Smooth muscle cell (in vitro differentiated cells): ENCODE results near the gene ZSCAN12. TPM values are rescaled to one million over a fixed set of nuclear protein-coding genes. Genes with fewer than 3 reads are reported as not detected.

Experiments used
- DNase-seq: peaks from one replicate; lab custom pipeline; 2025; ENCODE audit not compliant: unreplicated experiment; lab: John Stamatoyannopoulos, UW
- H2AFZ ChIP-seq: fragments of 200-600 bp; sonication (generic); 2 replicates; pipeline ENCODE4 v1.6.0; 2016; ENCODE audit warnings: antibody characterized with exemption, low read depth, mild to moderate bottlenecking
- H3F3A ChIP-seq: fragments of 200-600 bp; sonication (generic); 2 replicates; pipeline ENCODE4 v1.6.0; 2017; ENCODE audit warnings: antibody characterized with exemption, low read depth
- H3K27ac ChIP-seq: fragments of 200-600 bp; sonication (generic); 2 replicates; pipeline ENCODE4 v1.5.1; 2016; ENCODE audit warnings: low read depth, mild to moderate bottlenecking
- H3K27me3 ChIP-seq: fragments of 200-600 bp; sonication (generic); 2 replicates; pipeline ENCODE4 v1.6.1; 2016; ENCODE audit warnings: low read depth, mild to moderate bottlenecking
- H3K36me3 ChIP-seq: fragments of 200-600 bp; sonication (generic); 2 replicates; pipeline ENCODE4 v1.5.1; 2016; ENCODE audit warnings: low read depth
- H3K4me1 ChIP-seq: fragments of 200-600 bp; sonication (generic); 2 replicates; pipeline ENCODE4 v1.5.1; 2016; ENCODE audit warnings: low read depth
- H3K4me2 ChIP-seq: fragments of 200-600 bp; sonication (generic); 2 replicates; pipeline ENCODE4 v1.6.0; 2016; ENCODE audit warnings: mild to moderate bottlenecking
- H3K4me3 ChIP-seq: fragments of 200-600 bp; sonication (generic); 2 replicates; pipeline ENCODE4 v1.5.1; 2016; ENCODE audit warnings: mild to moderate bottlenecking
- H3K79me2 ChIP-seq: fragments of 200-600 bp; sonication (generic); 2 replicates; pipeline ENCODE4 v1.6.0; 2016; ENCODE audit warnings: low read depth, mild to moderate bottlenecking
- H3K9ac ChIP-seq: fragments of 200-600 bp; sonication (generic); 2 replicates; pipeline ENCODE4 v1.6.0; 2016; ENCODE audit warnings: low read depth
- H3K9me3 ChIP-seq: fragments of 200-600 bp; sonication (generic); replicated peaks from 2 replicates; pipeline ENCODE4 v1.5.1; 2016; ENCODE audit warnings: low read depth
- H4K20me1 ChIP-seq: fragments of 200-600 bp; sonication (generic); 2 replicates; pipeline ENCODE4 v1.6.0; 2016; ENCODE audit warnings: low read depth
- WGBS: methylation state at CpG from one replicate; pipeline ENCODE4 v1.1.7; 2016; ENCODE audit warnings: low lambda C conversion rate; 5-methylcytosine and 5-hydroxymethylcytosine counted together
- polyA plus RNA-seq: library from polyadenylated mRNA; unstranded; fragments of >200 nt; fragmentation: Nextera tagmentation; extraction: Ambion mirVana; gene quantifications from 2 replicates; pipeline ENCODE4 v1.2.1, GENCODE V29; 2016
- total RNA-seq: library from RNA; depleted of rRNA; stranded (reverse); fragments of >200 nt; gene quantifications from 2 replicates; pipeline ENCODE4 v1.2.3, GENCODE V29; 2014
- TF ChIP-seq, protein P1 (sequence below): fragments of 200-600 bp; sonication (generic); IDR thresholded peaks from 2 replicates; pipeline ENCODE4 v1.5.1; 2017; ENCODE audit warnings: borderline replicate concordance, mild to moderate bottlenecking, antibody characterized with exemption; ENCODE audit not compliant: insufficient read depth, poor library complexity, severe bottlenecking

ZSCAN12 gene
- total and polyA plus RNA-seq, 2 experiments from 2014 or later = 1.3 to 6.8 TPM

DNA sequence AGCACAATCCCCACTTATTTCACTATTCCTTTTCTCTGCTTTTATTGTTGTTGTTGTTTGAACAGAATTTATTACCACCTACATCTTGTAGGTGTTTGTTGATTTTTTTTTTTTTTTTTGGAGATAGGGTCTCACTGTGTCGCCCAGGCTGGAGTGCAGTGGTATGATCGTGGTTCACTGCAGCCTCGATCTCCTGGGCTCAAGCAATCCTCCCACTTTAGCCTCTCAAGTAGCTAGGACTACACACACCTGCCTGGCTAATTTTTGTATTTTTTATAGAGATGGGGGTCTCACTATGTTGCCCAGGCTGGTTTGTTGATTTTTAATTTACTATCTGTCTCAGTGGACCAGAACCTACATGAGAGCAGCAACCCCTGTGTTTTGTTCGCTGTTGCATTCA lies 3.6 kb downstream of the ZSCAN12 start:
- Histone ChIP-seq H2AFZ (no peak overlapping the region), H4K20me1 (peaks cover 19% of the 10 kb centered on the region), H3K27ac (no peak overlapping the region), H3K27me3 (no peaks in the 10 kb centered on the region), H3K9ac (no peak overlapping the region), H3K4me1 (peaks cover 24% of the 10 kb centered on the region), H3K36me3 (peaks cover 12% of the 10 kb centered on the region), H3K9me3 (no peaks in the 10 kb centered on the region), H3K4me2 (no peak overlapping the region), H3K79me2 (peaks cover 48% of the 10 kb centered on the region), H3K4me3 (no peak overlapping the region), H3F3A (peaks cover 3% of the 10 kb centered on the region)
- no peak for DNase-seq
- TF ChIP-seq, protein P1, sequence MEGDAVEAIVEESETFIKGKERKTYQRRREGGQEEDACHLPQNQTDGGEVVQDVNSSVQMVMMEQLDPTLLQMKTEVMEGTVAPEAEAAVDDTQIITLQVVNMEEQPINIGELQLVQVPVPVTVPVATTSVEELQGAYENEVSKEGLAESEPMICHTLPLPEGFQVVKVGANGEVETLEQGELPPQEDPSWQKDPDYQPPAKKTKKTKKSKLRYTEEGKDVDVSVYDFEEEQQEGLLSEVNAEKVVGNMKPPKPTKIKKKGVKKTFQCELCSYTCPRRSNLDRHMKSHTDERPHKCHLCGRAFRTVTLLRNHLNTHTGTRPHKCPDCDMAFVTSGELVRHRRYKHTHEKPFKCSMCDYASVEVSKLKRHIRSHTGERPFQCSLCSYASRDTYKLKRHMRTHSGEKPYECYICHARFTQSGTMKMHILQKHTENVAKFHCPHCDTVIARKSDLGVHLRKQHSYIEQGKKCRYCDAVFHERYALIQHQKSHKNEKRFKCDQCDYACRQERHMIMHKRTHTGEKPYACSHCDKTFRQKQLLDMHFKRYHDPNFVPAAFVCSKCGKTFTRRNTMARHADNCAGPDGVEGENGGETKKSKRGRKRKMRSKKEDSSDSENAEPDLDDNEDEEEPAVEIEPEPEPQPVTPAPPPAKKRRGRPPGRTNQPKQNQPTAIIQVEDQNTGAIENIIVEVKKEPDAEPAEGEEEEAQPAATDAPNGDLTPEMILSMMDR = no peak
- 93% methylated on average over 4 of the region's 4 CpGs for WGBS

DNA sequence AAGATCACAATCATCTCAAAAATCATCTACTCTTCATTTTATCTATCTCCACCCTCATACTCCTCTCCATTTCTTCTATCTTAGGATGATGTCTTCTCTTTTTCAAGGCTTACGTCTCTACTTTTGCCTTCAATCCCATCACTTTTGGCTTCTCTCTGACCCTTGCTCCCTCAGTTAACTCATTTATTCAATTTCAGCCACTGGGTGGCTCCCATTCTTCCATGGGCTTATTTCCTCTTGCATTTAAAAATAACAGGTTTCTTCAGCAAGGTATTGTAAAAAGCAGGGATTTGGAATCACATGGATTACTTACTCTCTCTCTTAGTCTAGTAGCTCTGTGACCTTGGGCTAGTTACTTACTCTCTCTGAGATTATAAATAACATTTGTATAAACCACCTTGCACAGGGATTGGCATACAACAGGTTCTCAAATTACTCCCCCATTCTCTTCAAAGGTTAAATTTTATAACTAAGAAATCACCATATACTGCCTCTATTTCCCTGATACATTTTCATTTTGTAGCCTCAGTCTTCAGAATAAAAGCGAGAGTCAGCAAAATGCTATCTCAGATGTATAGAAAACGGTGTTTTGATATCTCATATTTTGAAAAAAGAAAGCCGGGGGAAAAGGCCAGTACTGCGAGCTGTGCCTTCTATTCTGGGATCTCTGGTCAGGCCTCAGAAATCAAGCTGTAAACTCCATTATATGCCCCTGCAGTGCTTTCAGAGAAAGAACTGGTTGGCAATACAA lies 5.5 kb downstream of the ZSCAN12 start:
- Histone ChIP-seq H3K4me2 (no peak overlapping the region), H3K4me1 (peaks cover 16% of the 10 kb centered on the region), H3K4me3 (no peak overlapping the region), H3K27ac (no peak overlapping the region), H3K9ac (no peak overlapping the region), H3F3A (no peaks in the 10 kb centered on the region), H2AFZ (no peak overlapping the region), H3K79me2 (peaks cover 54% of the 10 kb centered on the region), H3K36me3 (peaks cover 22% of the 10 kb centered on the region), H3K9me3 (no peaks in the 10 kb centered on the region), H3K27me3 (no peaks in the 10 kb centered on the region), H4K20me1 (peaks cover 21% of the 10 kb centered on the region)
- 97% methylated on average over 5 of the region's 5 CpGs for WGBS
- no peak for DNase-seq
- TF ChIP-seq, protein P1 = peak; percentile 12

DNA sequence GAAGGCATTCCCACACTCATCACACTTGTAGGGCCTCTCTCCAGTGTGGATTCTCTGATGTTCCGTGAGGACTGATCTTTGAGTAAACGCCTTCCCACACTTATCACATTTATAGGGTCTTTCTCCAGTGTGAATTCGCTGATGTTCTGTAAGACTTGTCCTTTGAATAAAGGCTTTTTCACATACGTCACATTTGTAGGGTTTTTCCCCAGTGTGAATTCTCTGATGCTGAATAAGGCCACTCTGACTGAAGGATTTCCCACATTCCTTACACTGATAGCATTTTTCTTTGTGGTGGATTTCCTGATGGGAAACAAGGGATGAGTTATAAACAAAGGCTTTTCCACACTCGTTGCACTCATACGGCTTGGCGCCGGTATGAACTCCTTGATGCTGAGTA lies 8.9 kb downstream of the ZSCAN12 start:
- H3K9me3 ChIP-seq = no peaks in the 10 kb centered on the region
- peak overlapping the region; percentile 31 for H3K9ac ChIP-seq
- peak overlapping the region; percentile 72 for H3K27ac ChIP-seq
- peaks cover 29% of the 10 kb centered on the region for H3K36me3 ChIP-seq
- no peaks in the 10 kb centered on the region for H3F3A ChIP-seq
- WGBS = 60% methylated on average over 8 of the region's 8 CpGs
- no peaks in the 10 kb centered on the region for H3K27me3 ChIP-seq
- H3K4me3 ChIP-seq = no peak overlapping the region
- no peak overlapping the region for H2AFZ ChIP-seq
- H3K4me2 ChIP-seq = no peak overlapping the region
- TF ChIP-seq, protein P1 = no peak
- peaks cover 45% of the 10 kb centered on the region for H3K79me2 ChIP-seq
- peaks cover 20% of the 10 kb centered on the region for H4K20me1 ChIP-seq
- no peak for DNase-seq
- H3K4me1 ChIP-seq = no peaks in the 10 kb centered on the region

DNA sequence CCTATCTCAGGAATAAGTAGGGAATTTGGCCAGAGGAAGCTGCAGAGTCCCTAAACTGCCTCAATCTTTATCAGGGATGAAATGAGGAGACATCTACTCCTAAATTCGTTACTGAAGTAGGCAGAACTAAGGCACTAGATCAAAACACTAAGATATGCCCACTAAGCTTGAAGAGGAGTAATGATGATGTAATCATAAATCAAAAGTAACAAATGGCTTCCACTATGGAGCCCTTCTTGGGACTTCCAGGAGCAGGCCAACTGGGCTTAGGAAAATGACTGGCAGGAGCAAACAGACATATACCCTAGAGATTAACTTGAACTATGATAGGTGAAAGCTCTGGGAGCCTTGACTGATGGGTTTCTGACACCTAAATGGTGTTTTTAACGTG lies 15.4 kb downstream of the ZSCAN12 start:
- Histone ChIP-seq H2AFZ (no peak overlapping the region), H3K36me3 (peaks cover 29% of the 10 kb centered on the region), H3K4me1 (peaks cover 6% of the 10 kb centered on the region), H4K20me1 (no peaks in the 10 kb centered on the region), H3K9me3 (peaks cover 5% of the 10 kb centered on the region), H3K27ac (peak overlapping the region; percentile 60), H3K27me3 (no peaks in the 10 kb centered on the region), H3K9ac (peak overlapping the region; percentile 49), H3K79me2 (peaks cover 19% of the 10 kb centered on the region), H3K4me2 (no peak overlapping the region), H3K4me3 (no peak overlapping the region), H3F3A (peaks cover 10% of the 10 kb centered on the region)
- no peak for DNase-seq
- 75% methylated on average over 2 of the region's 2 CpGs for WGBS
- TF ChIP-seq, protein P1 = no peak
